GM18951 (cell line): Measurements from ENCODE around the gene OR4F6.
"Not testable (repeated sequence)": the region's sequence is repeated elsewhere in the genome, so short reads cannot be mapped to it uniquely, and the experiment has no call there.

Source experiments
- POLR2A ChIP-seq: IDR thresholded peaks from 4 replicates; pipeline ENCODE4 v1.6.1; 2011; ENCODE audit warnings: mild to moderate bottlenecking; ENCODE audit not compliant: insufficient read length, insufficient read depth; ENCODE audit errors: extremely low read depth
- in situ Hi-C: fragments of 300-500 bp; cut with MboI; formaldehyde crosslinking; loops from one replicate; pipeline ENCODE4 v1.12.0; 2022; ENCODE audit warnings: low sequenced_read_pairs, mixed read lengths, inconsistent platforms; ENCODE audit not compliant: unreplicated experiment

The OR4F6 gene, protein sequence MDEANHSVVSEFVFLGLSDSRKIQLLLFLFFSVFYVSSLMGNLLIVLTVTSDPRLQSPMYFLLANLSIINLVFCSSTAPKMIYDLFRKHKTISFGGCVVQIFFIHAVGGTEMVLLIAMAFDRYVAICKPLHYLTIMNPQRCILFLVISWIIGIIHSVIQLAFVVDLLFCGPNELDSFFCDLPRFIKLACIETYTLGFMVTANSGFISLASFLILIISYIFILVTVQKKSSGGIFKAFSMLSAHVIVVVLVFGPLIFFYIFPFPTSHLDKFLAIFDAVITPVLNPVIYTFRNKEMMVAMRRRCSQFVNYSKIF

GRCh38 chr15:101803209-101803608 is at the start of gene OR4F6:
OR4F6 (plus strand) TSS chr15:101803509; CDS start chr15:101805720, 2,211 bp downstream.
- TF ChIP-seq POLR2A = no peak
- in situ Hi-C loops = no loop called here

DNA sequence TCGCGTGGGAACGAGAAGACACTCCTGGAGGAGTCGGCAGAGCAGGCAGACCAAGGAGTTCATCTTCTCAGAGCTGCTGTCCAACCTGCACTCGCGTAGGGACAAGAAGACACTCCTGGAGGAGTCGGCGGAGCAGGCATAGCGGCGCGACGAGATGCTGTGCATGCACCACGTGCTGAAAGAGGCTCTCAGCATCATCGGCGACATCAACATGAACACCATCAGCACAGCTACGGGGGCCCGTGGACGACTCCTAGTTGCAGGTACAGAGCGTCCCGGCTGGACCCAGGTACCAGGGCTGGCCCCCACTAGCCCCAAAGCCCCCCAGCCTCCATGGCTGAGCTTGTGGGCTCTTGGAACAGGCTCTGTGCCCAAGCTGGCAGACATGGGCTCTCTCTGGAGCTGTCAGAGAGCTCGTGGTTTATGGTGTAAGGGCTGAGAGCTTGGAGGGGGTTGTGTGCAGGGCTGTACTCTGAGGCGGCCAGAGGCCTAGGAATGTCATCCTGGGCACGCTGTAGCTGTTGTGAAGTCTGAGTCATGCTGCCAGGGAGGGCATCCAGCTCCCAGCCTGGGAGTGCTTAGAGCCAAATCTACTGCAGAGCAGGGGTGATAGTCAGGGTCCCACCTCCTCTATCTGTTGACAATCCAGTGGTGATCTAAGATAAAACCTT is 38.5 kb upstream of the OR4F6 start:
- in situ Hi-C loops = not testable (repeated sequence)

GRCh38 chr15:101765340-101765671 is 38.0 kb upstream of the OR4F6 start:
- in situ Hi-C loops = not testable (repeated sequence)

- no peak for TF ChIP-seq POLR2A
- in situ Hi-C loops = no loop called here
Observed at GRCh38 chr15:101765772-101766456, 37.4 kb upstream of the OR4F6 start.

- in situ Hi-C loops = not testable (repeated sequence)
Observed at GRCh38 chr15:101767083-101767640, 36.1 kb upstream of the OR4F6 start.

DNA sequence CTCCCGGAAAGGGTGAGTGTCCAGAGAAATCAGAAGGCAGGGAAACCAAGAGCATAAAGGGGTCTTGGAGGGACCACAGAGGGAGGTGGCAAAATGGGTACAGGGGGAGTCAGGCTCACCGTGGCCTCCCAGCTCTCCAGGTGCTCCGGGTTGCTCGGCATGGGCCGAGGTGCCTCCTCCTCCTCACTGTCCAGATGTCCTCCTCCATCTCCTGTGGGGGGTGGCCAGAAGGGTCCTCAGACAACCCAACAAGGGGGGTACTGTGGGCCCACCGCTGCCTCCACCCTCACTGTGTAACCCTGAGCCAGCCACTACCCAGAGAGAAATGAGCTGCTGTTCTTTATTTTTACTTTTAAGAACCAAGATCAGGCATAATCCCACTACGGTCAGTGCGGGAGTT is 30.4 kb upstream of the OR4F6 start:
- no peak for TF ChIP-seq POLR2A
- in situ Hi-C loops = no loop called here

DNA sequence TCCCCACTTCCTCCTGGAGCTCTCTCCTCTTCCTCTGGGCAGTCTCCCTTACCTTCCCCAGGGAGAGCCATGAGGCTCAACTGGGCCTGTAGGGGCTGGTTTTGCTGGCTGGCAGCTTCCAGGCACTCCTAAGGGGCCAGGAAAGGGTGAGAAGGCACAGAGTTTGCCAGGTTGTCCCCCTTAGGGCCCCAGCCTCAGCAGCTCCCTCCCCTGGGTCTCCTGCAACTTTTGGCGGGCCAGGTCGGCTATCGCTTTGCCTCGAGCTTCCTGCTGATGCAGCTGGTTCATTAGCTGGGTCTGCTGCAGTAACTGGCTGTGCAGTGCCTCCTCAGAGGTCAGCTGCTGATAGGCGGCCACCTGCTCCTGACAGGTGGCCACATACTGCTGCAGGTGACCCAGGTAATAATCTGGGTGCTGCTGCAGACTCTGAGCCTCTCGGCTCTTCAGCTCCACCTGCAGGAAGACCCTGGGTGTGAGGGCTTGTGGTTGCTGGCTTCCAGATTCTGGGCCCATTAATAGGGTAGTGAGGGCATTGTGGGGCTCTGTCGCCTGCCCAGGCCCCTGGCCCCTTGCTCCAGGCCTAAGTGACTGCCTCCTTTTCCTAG is 29.7 kb upstream of the OR4F6 start:
- in situ Hi-C loops = no loop called here

GRCh38 chr15:101775136-101775535 is 28.2 kb upstream of the OR4F6 start:
- in situ Hi-C loops = no loop called here
- no peak for TF ChIP-seq POLR2A

More for the DNA sequence above, 29.7 kb upstream of the OR4F6 start:
- no peak for TF ChIP-seq POLR2A

DNA sequence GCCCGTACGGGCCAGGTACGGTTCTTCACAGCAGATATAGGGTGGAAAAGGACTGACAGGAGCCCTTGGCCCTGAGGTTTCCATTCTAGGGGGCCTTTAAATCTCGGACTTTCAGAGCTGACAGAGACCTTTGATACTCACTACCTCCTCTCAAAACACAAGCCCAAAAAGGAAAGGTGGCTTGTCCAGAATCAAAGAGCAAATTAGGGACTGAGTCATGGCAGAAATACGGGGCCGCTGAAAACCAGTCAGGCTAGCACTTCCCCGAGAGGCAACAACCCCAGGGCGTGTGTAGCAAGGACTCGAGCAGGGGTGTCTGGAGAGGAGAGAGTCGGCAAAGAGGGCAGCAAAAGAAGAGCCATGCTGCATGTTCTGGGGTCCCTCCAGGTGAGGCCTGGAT is 24.7 kb upstream of the OR4F6 start:
- in situ Hi-C loops = not testable (repeated sequence)

DNA sequence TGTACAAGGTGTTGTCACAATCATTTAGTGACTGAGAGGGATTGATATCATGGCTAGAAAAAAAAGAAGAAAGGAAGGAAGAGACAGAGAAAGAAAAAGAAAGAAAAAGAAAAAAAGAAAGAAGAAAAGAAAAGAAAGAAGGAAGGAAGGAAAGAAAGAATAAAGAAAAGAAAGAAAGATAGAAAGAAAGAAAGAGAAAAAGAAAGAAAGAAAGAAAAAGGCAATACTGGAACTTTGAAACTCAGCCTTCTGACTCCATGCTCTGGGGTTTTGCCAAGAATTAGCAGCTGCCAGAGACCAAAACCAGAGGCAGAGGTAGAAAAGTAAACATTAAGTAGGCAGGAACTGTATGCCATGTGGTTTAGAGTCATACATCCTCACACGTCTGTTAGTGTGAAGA is 23.1 kb upstream of the OR4F6 start:
- in situ Hi-C loops = not testable (repeated sequence)

GRCh38 chr15:101781928-101782327 is 21.4 kb upstream of the OR4F6 start:
- TF ChIP-seq POLR2A = no peak
- in situ Hi-C loops = no loop called here

- TF ChIP-seq POLR2A = no peak
- in situ Hi-C loops = no loop called here
Observed at GRCh38 chr15:101784644-101785043, 18.7 kb upstream of the OR4F6 start.

- in situ Hi-C loops = not testable (repeated sequence)
Observed at GRCh38 chr15:101786422-101786821, 16.9 kb upstream of the OR4F6 start.

DNA sequence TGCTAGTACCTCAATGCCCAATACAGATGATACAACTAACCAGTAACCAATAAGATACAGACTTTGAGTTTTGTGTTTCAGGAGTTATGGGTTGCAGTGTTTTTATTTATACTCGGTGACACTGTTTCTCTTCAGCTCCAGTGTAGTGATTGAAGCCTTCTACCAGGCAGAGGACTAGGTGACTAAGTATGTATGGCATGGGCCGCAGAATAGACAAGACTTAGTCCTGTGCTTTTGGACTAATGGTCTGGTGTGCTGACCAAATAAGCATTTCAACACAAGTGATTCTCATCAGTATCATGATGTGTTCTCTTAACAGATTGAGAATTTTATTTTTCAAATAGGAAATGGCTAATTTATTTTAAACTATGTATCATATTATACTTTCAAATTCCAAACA is 15.3 kb upstream of the OR4F6 start:
- in situ Hi-C loops = not testable (repeated sequence)

- in situ Hi-C loops = not testable (repeated sequence)
Observed at GRCh38 chr15:101788503-101789269, 14.6 kb upstream of the OR4F6 start.

GRCh38 chr15:101790748-101791147 is 12.6 kb upstream of the OR4F6 start:
- in situ Hi-C loops = not testable (repeated sequence)

DNA sequence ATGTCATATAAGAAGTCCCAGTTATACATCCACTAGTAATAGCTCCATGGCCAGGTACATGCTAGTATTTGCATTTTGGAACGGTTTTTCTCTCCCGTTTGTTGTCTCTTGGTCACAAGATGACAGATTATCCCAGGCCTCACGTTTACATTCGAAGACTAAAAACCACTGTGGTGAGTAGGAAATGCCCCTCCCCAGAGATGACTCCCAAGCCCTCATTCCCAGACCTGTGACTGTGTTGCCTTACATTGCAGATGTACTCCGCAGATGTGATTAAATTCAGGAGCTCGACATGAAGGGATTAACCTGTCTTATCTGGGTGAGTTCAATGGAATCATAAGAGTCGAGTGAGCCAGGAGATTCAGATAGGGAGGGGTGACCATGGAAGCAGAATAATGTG is 9.3 kb upstream of the OR4F6 start:
- in situ Hi-C loops = not testable (repeated sequence)
